Measurements from ENCODE around the gene CBFA2T2.
"Not testable (repeated sequence)": the region's sequence is repeated elsewhere in the genome, so short reads cannot be mapped to it uniquely, and the experiment has no call there.

CBFA2T2 gene

GRCh38 chr20:33506576-33506975, 16.7 kb downstream of the CBFA2T2 start:
- DNase-seq (ENCODE audit: low read depth), result no peak

- DNase-seq (ENCODE audit: low read depth), result no peak
These were observed 17.6 kb downstream of the CBFA2T2 start for GRCh38 chr20:33507461-33507860.

GRCh38 chr20:33508015-33508414, 18.1 kb downstream of the CBFA2T2 start:
- DNase-seq (ENCODE audit: low read depth), result not testable (repeated sequence)

GRCh38 chr20:33509057-33509456, 19.2 kb downstream of the CBFA2T2 start:
- not testable (repeated sequence) for DNase-seq (ENCODE audit: low read depth)

- DNase-seq (ENCODE audit: low read depth), result not testable (repeated sequence)
These were observed 22.0 kb downstream of the CBFA2T2 start for GRCh38 chr20:33511876-33512275.

- no peak for DNase-seq (ENCODE audit: low read depth)
These were observed 25.8 kb downstream of the CBFA2T2 start for GRCh38 chr20:33515569-33516216.

- DNase-seq (ENCODE audit: low read depth), result no peak
These were observed 27.0 kb downstream of the CBFA2T2 start for GRCh38 chr20:33516882-33517281.

- no peak for DNase-seq (ENCODE audit: low read depth)
These were observed 28.2 kb downstream of the CBFA2T2 start for GRCh38 chr20:33518071-33518470.

- no peak for DNase-seq (ENCODE audit: low read depth)
These were observed 31.6 kb downstream of the CBFA2T2 start for GRCh38 chr20:33521461-33521860.

- no peak for DNase-seq (ENCODE audit: low read depth)
These were observed 32.4 kb downstream of the CBFA2T2 start for GRCh38 chr20:33522256-33522820.

GRCh38 chr20:33524261-33524660, 34.4 kb downstream of the CBFA2T2 start:
- DNase-seq (ENCODE audit: low read depth), result no peak

- no peak for DNase-seq (ENCODE audit: low read depth)
These were observed 36.9 kb downstream of the CBFA2T2 start for GRCh38 chr20:33526769-33527168.

- no peak for DNase-seq (ENCODE audit: low read depth)
These were observed 41.4 kb downstream of the CBFA2T2 start for GRCh38 chr20:33531047-33531877.

GRCh38 chr20:33531885-33532284, 42.0 kb downstream of the CBFA2T2 start:
- DNase-seq (ENCODE audit: low read depth), result no peak

GRCh38 chr20:33532753-33533459, 43.0 kb downstream of the CBFA2T2 start:
- DNase-seq (ENCODE audit: low read depth), result no peak

GRCh38 chr20:33535717-33536116, 45.8 kb downstream of the CBFA2T2 start:
- not testable (repeated sequence) for DNase-seq (ENCODE audit: low read depth)

- DNase-seq (ENCODE audit: low read depth), result no peak
These were observed 47.7 kb downstream of the CBFA2T2 start for GRCh38 chr20:33537608-33538007.

- no peak for DNase-seq (ENCODE audit: low read depth)
These were observed 49.2 kb downstream of the CBFA2T2 start for GRCh38 chr20:33539129-33539528.

- DNase-seq (ENCODE audit: low read depth), result no peak
These were observed 50.5 kb downstream of the CBFA2T2 start for GRCh38 chr20:33540427-33540826.

GRCh38 chr20:33541074-33541473, 51.2 kb downstream of the CBFA2T2 start:
- DNase-seq (ENCODE audit: low read depth), result no peak

GRCh38 chr20:33541797-33542196, 51.9 kb downstream of the CBFA2T2 start:
- DNase-seq (ENCODE audit: low read depth), result no peak

- DNase-seq (ENCODE audit: low read depth), result no peak
These were observed 55.9 kb downstream of the CBFA2T2 start for GRCh38 chr20:33545763-33546162.
